CD8-positive, alpha-beta memory T cell (primary cell): ENCODE data around the gene ARHGAP9. TPM values are rescaled to one million over a fixed set of nuclear protein-coding genes. Genes with fewer than 3 reads are reported as not detected.

Source experiments
- CTCF ChIA-PET: fragments of 350-600 bp; sonication (Branson Sonifier 250); formaldehyde crosslinking; loops from one replicate; lab custom pipeline; 2021; ENCODE audit warnings: antibody characterized with exemption; lab: Charles Lee
- POLR2A ChIA-PET: fragments of 350-600 bp; sonication (Branson Sonifier 250); formaldehyde crosslinking; loops from one replicate; lab custom pipeline; 2021; ENCODE audit warnings: antibody characterized with exemption; lab: Charles Lee
- DNase-seq, 5 donors: peaks; one replicate each; pipeline versions ENCODE4 v3.0.0 to v3.0.0-alpha.2; 2020 to 2022; ENCODE audit warnings: mixed read lengths in 1 of 5
- H3K27ac ChIP-seq: one replicate; pipeline ENCODE4 v1.7.0; 2013; ENCODE audit warnings: low read depth, mild to moderate bottlenecking, low read length, moderate library complexity
- H3K27me3 ChIP-seq: 2 replicates; pipeline ENCODE4 v1.7.0; 2013; ENCODE audit warnings: low read length, mild to moderate bottlenecking; ENCODE audit not compliant: insufficient read depth, poor library complexity, severe bottlenecking
- H3K36me3 ChIP-seq: 2 replicates; pipeline ENCODE4 v1.7.0; 2013; ENCODE audit warnings: mild to moderate bottlenecking, low read length, moderate library complexity; ENCODE audit not compliant: insufficient read depth
- H3K4me1 ChIP-seq: 2 replicates; pipeline ENCODE4 v1.7.0; 2013; ENCODE audit warnings: mild to moderate bottlenecking, low read length, moderate library complexity; ENCODE audit not compliant: insufficient read depth
- H3K4me3 ChIP-seq: 2 replicates; pipeline ENCODE4 v1.7.0; 2013; ENCODE audit warnings: mild to moderate bottlenecking, low read length
- H3K9me3 ChIP-seq: 2 replicates; pipeline ENCODE4 v1.7.0; 2013; ENCODE audit warnings: mild to moderate bottlenecking, low read length
- H3K27ac Mint-ChIP-seq, 8 donors: one replicate each; pipeline ENCODE4 v1.8.0; 2020 to 2021; ENCODE audit warnings: mixed read lengths in 8 of 8, mild to moderate bottlenecking in 6 of 8, inconsistent platforms in 3 of 8, moderate library complexity in 3 of 8
- H3K27me3 Mint-ChIP-seq, 2 donors: one replicate each; pipeline ENCODE4 v1.8.0; 2020 to 2021; ENCODE audit warnings: mixed read lengths in 2 of 2, mild to moderate bottlenecking in 1 of 2, moderate library complexity in 1 of 2
- H3K36me3 Mint-ChIP-seq, 3 donors: one replicate each; pipeline ENCODE4 v1.8.0; 2020 to 2021; ENCODE audit warnings: mixed read lengths in 3 of 3, inconsistent platforms in 1 of 3, mild to moderate bottlenecking in 1 of 3
- H3K4me1 Mint-ChIP-seq, 3 donors: one replicate each; pipeline ENCODE4 v1.8.0; 2020 to 2021; ENCODE audit warnings: mixed read lengths in 3 of 3, inconsistent platforms in 1 of 3, mild to moderate bottlenecking in 1 of 3
- H3K4me3 Mint-ChIP-seq, 7 donors: one replicate each; pipeline ENCODE4 v1.8.0; 2020 to 2021; ENCODE audit warnings: mixed read lengths in 7 of 7, mild to moderate bottlenecking in 6 of 7, moderate library complexity in 4 of 7, inconsistent platforms in 2 of 7
- H3K9me3 Mint-ChIP-seq, 5 donors: one replicate each; pipeline ENCODE4 v1.8.0; 2020 to 2022; ENCODE audit warnings: mixed read lengths in 5 of 5, mild to moderate bottlenecking in 3 of 5, moderate library complexity in 2 of 5, inconsistent platforms in 1 of 5
- polyA plus RNA-seq: library from polyadenylated mRNA; unstranded; fragments of 300-500 nt; fragmentation: Illumina TruSeq; gene quantifications from one replicate; pipeline ENCODE4 v1.2.3, GENCODE V29; 2021
- total RNA-seq, 2 experiments: library from RNA; stranded (reverse); gene quantifications; one replicate each; pipeline ENCODE4 v1.2.3, GENCODE V29; 2021

Gene ARHGAP9
- total RNA-seq (100 to 1,000 TPM; 116 to 121 TPM), polyA plus RNA-seq (181 TPM)

- Mint-ChIP-seq H3K27ac (peak within 1 kb of the TSS; percentile 99 to 100 (median 100)), H3K27me3 (peaks cover 0 to 3% of the 10 kb centered on the region in 2 donors), H3K4me3 (peak within 1 kb of the TSS; percentile 85 to 99 (median 98)), H3K9me3 (no peaks in the 10 kb centered on the region), H3K4me1 (peaks cover 67 to 75% (median 73%) of the 10 kb centered on the region in 3 donors), H3K36me3 (peaks cover under 1 to 35% (median 6%) of the 10 kb centered on the region in 3 donors)
- peaks cover 61% of the 10 kb centered on the region for H3K4me1 ChIP-seq
- DNase-seq: peak in 4 of 5 donors; percentile 43 to 87 (median 86)
- H3K36me3 ChIP-seq: peaks cover 6% of the 10 kb centered on the region
- CTCF ChIA-PET: interaction anchor here (1.2 to 10.4 kb wide), 6 partner anchors 9 to 266 kb away, joined by 3 to 167 read pairs (median 4); partner anchors contain the start of genes GLI1, MARS1 and TSPAN31
- H3K27ac ChIP-seq: peak within 1 kb of the TSS; percentile 85
- POLR2A ChIA-PET: interaction anchor here (0.6 to 2.8 kb wide), 9 partner anchors 15 to 339 kb away, joined by 3 to 20 read pairs (median 4); partner anchors contain the start of genes AVIL, DCTN2, DDIT3 and GLI1
- no peaks in the 10 kb centered on the region for H3K9me3 ChIP-seq
- peak within 1 kb of the TSS; percentile 71 for H3K4me3 ChIP-seq
- H3K27me3 ChIP-seq: no peaks in the 10 kb centered on the region
Measured at GRCh38 chr12:57479376-57480115, at the start of gene ARHGAP9. Gene ARHGAP9, minus strand, starts transcription at chr12:57479866. Its CDS starts 460 bp downstream, at chr12:57479406.

DNA sequence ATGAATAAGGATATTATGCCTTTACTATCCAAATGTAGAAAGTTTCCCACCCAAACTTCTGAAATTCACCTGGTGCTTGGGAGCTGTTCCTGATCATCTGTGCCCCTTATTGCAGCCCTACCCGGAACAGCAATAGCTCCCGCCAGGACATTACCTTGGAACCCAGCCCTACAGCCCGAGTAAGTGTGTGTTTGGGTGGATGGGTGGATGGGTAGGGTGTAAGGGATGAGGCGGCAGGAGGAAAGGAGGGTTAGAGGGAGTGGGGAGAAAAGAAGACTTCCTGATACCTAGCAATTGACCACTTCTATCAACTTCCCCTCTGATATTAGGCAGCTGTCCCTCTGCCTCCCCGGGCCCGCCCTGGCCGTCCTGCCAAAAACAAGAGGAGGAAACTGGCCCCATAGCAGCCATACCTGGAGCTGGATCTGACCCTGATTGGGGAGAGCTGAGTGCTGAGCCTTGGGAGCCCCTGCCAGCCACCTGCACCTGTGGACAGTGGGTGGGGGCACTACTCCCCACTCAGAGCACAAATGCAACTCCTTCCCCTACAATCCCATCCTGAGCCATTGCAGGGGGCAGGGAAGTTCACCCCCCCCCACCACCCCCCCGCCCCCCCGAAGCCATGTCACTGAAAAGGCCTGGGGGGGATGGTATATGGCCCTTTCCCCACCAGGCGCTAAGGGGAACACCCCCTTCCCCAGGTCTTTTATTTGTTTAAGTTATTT is 49.3 kb upstream of the ARHGAP9 start:
- H3K27me3 Mint-ChIP-seq: no peaks in the 10 kb centered on the region
- peaks cover 7 to 22% (median 8%) of the 10 kb centered on the region in 3 donors for H3K4me1 Mint-ChIP-seq
- H3K27ac ChIP-seq: no peak overlapping the region
- ChIA-PET CTCF (no interaction called here), POLR2A (no interaction called here)
- no peaks in the 10 kb centered on the region for H3K9me3 ChIP-seq
- peak overlapping the region in 3 of 8 donors; percentile 8 to 61 (median 60) for H3K27ac Mint-ChIP-seq
- no peak overlapping the region for H3K4me3 ChIP-seq
- H3K4me3 Mint-ChIP-seq: no peak overlapping the region
- peaks cover 0 to 91% (median 5%) of the 10 kb centered on the region in 3 donors for H3K36me3 Mint-ChIP-seq
- no peaks in the 10 kb centered on the region for H3K9me3 Mint-ChIP-seq
- peaks cover 11% of the 10 kb centered on the region for H3K4me1 ChIP-seq
- no peaks in the 10 kb centered on the region for H3K27me3 ChIP-seq
- no peak for DNase-seq
- peaks cover 60% of the 10 kb centered on the region for H3K36me3 ChIP-seq

DNA sequence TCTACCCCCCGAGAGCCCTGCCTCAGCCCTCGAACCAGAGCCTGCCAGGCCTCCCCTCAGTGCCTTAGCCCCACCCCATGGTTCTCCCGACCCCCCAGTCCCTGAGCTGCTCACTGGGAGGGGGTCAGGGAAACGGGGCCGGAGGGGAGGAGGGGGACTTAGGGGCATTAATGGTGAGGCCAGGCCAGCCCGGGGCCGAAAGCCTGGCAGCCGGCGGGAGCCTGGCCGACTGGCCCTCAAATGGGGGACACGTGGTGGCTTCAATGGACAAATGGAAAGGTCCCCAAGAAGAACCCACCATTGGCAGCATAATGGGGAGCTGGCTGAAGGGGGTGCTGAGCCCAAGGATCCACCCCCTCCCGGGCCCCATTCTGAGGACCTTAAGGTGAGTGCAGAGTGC is 48.5 kb upstream of the ARHGAP9 start:
- H3K27ac ChIP-seq: no peak overlapping the region
- no peaks in the 10 kb centered on the region for H3K27me3 ChIP-seq
- Mint-ChIP-seq H3K27ac (peak overlapping the region in 2 of 8 donors; percentile 50 to 60), H3K4me3 (no peak overlapping the region), H3K4me1 (peaks cover 15 to 30% (median 17%) of the 10 kb centered on the region in 3 donors), H3K27me3 (no peaks in the 10 kb centered on the region), H3K36me3 (peaks cover 0 to 88% (median 5%) of the 10 kb centered on the region in 3 donors), H3K9me3 (no peaks in the 10 kb centered on the region)
- H3K4me1 ChIP-seq: peaks cover 19% of the 10 kb centered on the region
- ChIA-PET POLR2A (no interaction called here), CTCF (no interaction called here)
- H3K4me3 ChIP-seq: no peak overlapping the region
- DNase-seq: no peak
- no peaks in the 10 kb centered on the region for H3K9me3 ChIP-seq
- peaks cover 56% of the 10 kb centered on the region for H3K36me3 ChIP-seq

DNA sequence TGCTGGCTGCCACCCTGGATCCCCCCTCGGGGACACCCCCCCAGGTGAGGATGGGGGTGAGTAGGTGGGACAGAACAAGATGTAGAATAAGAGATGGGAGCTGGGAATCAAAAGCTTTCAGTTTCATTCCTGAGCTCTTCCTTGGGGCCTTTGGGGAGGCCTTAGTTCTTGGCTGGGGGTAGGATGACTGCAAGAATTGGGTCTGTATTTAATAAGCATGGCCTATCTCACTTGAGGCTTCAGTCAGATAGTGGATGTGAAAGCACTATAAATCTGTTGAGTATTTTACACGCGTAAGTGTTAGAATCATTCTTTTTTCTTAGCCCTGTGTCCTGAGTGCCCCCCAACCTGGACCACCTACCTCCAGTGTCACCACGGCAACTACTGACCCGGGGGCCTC is 47.5 kb upstream of the ARHGAP9 start:
- Mint-ChIP-seq H3K4me3 (no peak overlapping the region), H3K36me3 (peaks cover 0 to 80% (median 5%) of the 10 kb centered on the region in 3 donors), H3K9me3 (peaks cover 0 to 1% (median 0%) of the 10 kb centered on the region in 5 donors), H3K4me1 (peaks cover 18 to 33% (median 19%) of the 10 kb centered on the region in 3 donors), H3K27me3 (peaks cover 0 to under 1% of the 10 kb centered on the region in 2 donors), H3K27ac (peak overlapping the region in 5 of 8 donors; percentile 17 to 64 (median 37))
- Histone ChIP-seq H3K27me3 (no peaks in the 10 kb centered on the region), H3K27ac (no peak overlapping the region), H3K4me1 (peaks cover 22% of the 10 kb centered on the region), H3K4me3 (no peak overlapping the region), H3K36me3 (peaks cover 46% of the 10 kb centered on the region), H3K9me3 (no peaks in the 10 kb centered on the region)
- no peak for DNase-seq
- CTCF ChIA-PET: no interaction called here
- POLR2A ChIA-PET: interaction anchor here (1.0 kb wide), 1 partner anchor 50 kb away, joined by 4 read pairs; no protein-coding TSS in a partner anchor

DNA sequence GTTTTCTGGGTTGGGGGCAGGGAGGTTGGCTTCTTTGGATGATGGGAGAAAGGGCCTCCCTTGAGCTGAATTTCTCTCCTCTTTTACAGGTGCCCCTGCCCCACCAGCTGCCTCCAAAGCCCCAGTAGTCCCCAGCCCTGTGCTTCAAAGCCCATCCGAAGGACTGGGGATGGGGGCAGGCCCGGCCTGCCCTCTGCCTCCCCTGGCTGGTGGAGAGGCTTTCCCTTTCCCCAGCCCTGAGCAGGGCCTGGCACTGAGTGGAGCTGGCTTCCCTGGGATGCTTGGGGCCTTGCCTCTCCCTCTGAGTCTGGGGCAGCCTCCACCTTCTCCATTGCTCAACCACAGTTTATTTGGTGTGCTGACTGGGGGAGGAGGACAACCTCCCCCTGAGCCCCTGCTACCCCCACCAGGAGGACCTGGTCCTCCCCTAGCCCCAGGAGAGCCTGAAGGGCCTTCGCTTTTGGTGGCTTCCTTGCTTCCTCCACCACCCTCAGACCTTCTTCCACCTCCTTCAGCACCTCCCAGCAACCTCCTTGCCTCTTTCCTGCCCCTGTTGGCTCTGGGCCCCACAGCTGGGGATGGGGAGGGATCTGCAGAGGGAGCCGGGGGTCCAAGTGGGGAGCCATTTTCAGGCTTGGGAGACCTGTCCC is 46.9 kb upstream of the ARHGAP9 start:
- CTCF ChIA-PET: no interaction called here
- Mint-ChIP-seq H3K27me3 (peaks cover 0 to 3% of the 10 kb centered on the region in 2 donors), H3K36me3 (peaks cover 0 to 77% (median 5%) of the 10 kb centered on the region in 3 donors), H3K4me3 (no peak overlapping the region), H3K4me1 (peaks cover 24 to 39% (median 25%) of the 10 kb centered on the region in 3 donors), H3K9me3 (peaks cover 0 to 4% (median 0%) of the 10 kb centered on the region in 5 donors), H3K27ac (peak overlapping the region in 2 of 8 donors; percentile 64 to 96)
- H3K27ac ChIP-seq: no peak overlapping the region
- POLR2A ChIA-PET: interaction anchor here (1.0 kb wide), 1 partner anchor 49 kb away, joined by 4 read pairs; no protein-coding TSS in a partner anchor
- H3K4me1 ChIP-seq: peaks cover 27% of the 10 kb centered on the region
- DNase-seq: no peak
- no peaks in the 10 kb centered on the region for H3K9me3 ChIP-seq
- no peaks in the 10 kb centered on the region for H3K27me3 ChIP-seq
- peaks cover 40% of the 10 kb centered on the region for H3K36me3 ChIP-seq
- no peak overlapping the region for H3K4me3 ChIP-seq

DNA sequence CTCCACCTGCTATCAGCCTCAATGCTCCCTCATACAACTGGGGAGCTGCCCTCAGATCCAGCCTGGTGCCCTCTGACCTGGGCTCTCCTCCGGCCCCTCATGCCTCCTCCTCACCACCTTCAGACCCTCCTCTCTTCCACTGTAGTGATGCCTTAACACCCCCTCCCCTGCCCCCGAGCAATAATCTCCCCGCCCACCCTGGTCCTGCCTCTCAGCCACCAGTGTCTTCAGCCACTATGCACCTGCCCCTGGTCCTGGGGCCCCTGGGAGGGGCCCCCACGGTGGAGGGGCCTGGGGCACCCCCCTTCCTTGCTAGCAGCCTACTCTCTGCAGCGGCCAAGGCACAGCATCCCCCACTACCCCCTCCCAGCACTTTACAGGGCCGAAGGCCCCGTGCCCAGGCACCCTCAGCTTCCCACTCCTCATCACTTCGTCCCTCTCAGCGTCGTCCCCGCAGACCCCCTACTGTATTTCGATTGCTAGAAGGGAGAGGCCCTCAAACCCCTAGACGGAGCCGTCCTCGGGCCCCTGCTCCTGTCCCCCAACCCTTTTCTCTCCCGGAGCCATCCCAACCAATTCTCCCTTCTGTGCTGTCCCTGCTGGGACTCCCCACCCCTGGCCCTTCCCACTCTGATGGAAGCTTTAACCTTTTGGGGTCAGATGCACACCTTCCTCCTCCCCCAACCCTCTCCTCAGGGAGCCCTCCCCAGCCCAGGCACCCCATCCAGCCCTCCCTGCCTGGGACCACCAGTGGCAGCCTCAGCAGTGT is 46.1 kb upstream of the ARHGAP9 start:
- peaks cover 0 to 69% (median 5%) of the 10 kb centered on the region in 3 donors for H3K36me3 Mint-ChIP-seq
- Histone ChIP-seq H3K9me3 (no peaks in the 10 kb centered on the region), H3K4me1 (peaks cover 36% of the 10 kb centered on the region), H3K36me3 (peaks cover 32% of the 10 kb centered on the region), H3K4me3 (no peak overlapping the region), H3K27me3 (no peaks in the 10 kb centered on the region), H3K27ac (no peak overlapping the region)
- H3K27ac Mint-ChIP-seq: peak overlapping the region in 2 of 8 donors; percentile 58 to 61
- ChIA-PET CTCF (no interaction called here), POLR2A (no interaction called here)
- DNase-seq: no peak
- peaks cover 0 to 3% of the 10 kb centered on the region in 2 donors for H3K27me3 Mint-ChIP-seq
- peak overlapping the region in 2 of 7 donors; percentile 18 to 20 for H3K4me3 Mint-ChIP-seq
- H3K4me1 Mint-ChIP-seq: peaks cover 31 to 47% (median 31%) of the 10 kb centered on the region in 3 donors
- peaks cover 0 to 4% (median 0%) of the 10 kb centered on the region in 5 donors for H3K9me3 Mint-ChIP-seq
